Cardiac atrium fibroblast (primary cell): ENCODE measurements around the gene TSPAN33. TPM values are rescaled to one million over a fixed set of nuclear protein-coding genes. Genes with fewer than 3 reads are reported as not detected.

Source experiments
- total RNA-seq: library from RNA; depleted of rRNA; stranded (reverse); fragments of >200 nt; gene quantifications from 2 replicates; pipeline ENCODE4 v1.2.3, GENCODE V29; 2015

The TSPAN33 gene
- total RNA-seq, result 0.65 TPM in 1 of 2 replicates, not detected in the other

GRCh38 chr7:129144095-129144833 is at the start of gene TSPAN33:
Gene TSPAN33, plus strand, starts transcription at chr7:129144707. Its CDS starts 274 bp downstream, at chr7:129144981.

GRCh38 chr7:129188372-129188891 is 43.9 kb downstream of the TSPAN33 start, which contains the start of gene SMO:
Gene SMO, plus strand, starts transcription at chr7:129188633. Its CDS starts 519 bp downstream, at chr7:129189152.

Other genes with a start within 250 kb of the TSPAN33 start
- not detected in 2 replicates for gene KCP, start 234.0 kb upstream of the TSPAN33 start, total RNA-seq
- 0.16 TPM in 1 of 2 replicates, not detected in the other for gene IRF5, start 206.8 kb upstream of the TSPAN33 start, total RNA-seq
- 22.2 and 32.9 TPM in 2 replicates for gene TNPO3, start 89.6 kb upstream of the TSPAN33 start, total RNA-seq
- 16.5 and 16.6 TPM in 2 replicates for gene SMO, start 43.9 kb downstream of the TSPAN33 start, total RNA-seq
- 12.0 and 15.2 TPM in 2 replicates for gene AHCYL2, start 80.3 kb downstream of the TSPAN33 start, total RNA-seq